ENCODE measurements around the gene NRTN. TPM values are rescaled to one million over a fixed set of nuclear protein-coding genes. Genes with fewer than 3 reads are reported as not detected.
"Not testable (repeated sequence)": the region's sequence is repeated elsewhere in the genome, so short reads cannot be mapped to it uniquely, and the experiment has no call there.

Gene NRTN
- total RNA-seq, 4 donors from 2014 or later, result 1.1 to 3.8 (median 1.4) TPM

DNA sequence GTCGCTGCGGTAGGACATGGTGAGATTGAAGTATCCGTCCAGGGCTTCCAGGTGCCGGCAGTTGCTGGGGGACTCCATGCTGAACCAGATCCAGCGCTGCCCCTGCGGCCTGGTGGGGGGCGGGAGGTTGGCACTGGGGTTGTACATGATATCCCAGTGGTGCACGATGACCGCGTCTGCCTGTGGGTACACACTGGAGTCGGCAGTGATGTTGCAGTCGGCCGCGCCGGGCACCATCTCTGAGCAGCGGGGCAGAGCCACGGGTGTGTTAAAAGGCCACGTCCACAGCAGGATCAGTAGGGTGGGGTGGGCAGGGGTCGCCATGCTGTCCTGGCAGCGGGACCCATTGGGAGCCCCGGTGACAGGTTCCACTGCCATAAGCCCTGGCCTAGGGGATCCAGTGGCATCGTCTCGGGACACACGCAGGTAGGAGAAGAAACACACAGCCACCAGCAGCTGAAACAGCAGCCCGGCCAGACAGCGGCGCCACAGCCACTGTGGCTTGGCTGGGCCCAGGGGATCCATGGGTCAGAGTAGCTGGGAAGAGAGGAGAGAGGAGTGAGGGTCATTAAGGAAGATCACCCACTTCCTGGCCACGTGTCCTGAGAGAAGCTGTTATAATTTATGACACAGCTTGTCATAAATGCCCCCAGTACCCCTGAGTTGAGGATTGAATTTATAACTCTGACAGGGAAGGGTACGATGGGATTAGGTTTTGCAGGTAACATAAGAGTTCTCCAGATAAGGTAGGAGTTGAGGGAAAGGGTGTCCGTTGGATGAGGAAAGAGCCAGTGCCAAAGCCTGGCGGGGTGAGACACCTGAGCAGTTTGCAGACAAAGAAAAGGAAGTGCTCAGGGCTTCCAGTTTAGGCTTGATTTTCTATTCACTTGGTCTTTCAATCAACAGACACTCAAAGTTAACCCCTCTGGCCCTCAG lies 62.6 kb downstream of the NRTN start:
- no peak for TF ChIP-seq POLR2A (IDR thresholded peaks at IDR 0.05)
- TF ChIP-seq, protein P1, sequence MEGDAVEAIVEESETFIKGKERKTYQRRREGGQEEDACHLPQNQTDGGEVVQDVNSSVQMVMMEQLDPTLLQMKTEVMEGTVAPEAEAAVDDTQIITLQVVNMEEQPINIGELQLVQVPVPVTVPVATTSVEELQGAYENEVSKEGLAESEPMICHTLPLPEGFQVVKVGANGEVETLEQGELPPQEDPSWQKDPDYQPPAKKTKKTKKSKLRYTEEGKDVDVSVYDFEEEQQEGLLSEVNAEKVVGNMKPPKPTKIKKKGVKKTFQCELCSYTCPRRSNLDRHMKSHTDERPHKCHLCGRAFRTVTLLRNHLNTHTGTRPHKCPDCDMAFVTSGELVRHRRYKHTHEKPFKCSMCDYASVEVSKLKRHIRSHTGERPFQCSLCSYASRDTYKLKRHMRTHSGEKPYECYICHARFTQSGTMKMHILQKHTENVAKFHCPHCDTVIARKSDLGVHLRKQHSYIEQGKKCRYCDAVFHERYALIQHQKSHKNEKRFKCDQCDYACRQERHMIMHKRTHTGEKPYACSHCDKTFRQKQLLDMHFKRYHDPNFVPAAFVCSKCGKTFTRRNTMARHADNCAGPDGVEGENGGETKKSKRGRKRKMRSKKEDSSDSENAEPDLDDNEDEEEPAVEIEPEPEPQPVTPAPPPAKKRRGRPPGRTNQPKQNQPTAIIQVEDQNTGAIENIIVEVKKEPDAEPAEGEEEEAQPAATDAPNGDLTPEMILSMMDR (IDR thresholded peaks at IDR 0.05), result no peak
- Histone ChIP-seq H3K9me3 (no peaks in the 10 kb centered on the region), H3K27ac (peak overlapping the region in 1 of 4 donors; percentile 17), H3K36me3 (no peaks in the 10 kb centered on the region), H3K4me1 (peaks cover 0 to 3% (median 0%) of the 10 kb centered on the region in 3 donors), H3K4me3 (no peak overlapping the region), H3K27me3 (peaks cover 0 to 22% (median 0%) of the 10 kb centered on the region in 4 donors)
- WGBS, 2 donors, result 51 to 59% methylated on average over 5 to 9 of the region's 31 CpGs
- intact Hi-C loops (cut with DNase I), result no loop called here
- DNase-seq, result no peak

DNA sequence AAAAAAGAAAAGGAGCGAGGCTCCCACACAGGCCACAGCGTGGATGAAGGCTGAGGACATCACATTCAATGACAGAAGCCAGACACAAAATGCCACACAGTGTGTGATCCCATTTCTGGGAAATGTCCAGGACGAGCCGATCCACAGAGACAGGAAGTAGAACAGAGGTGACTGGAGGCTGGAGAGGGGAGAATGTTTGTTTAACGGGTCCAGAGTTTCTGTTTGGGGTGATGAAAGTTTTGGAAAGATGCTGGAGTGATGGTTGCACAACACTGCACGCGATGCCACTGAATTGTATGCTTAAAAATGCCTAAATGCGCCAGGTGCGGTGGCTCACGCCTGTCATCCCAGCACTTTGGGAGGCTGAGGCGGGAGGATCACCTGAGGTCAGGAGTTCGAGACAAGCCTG lies 66.1 kb downstream of the NRTN start:
- no peak for DNase-seq
- H3K36me3 ChIP-seq, result no peaks in the 10 kb centered on the region
- H3K27me3 ChIP-seq, result no peaks in the 10 kb centered on the region
- H3K4me1 ChIP-seq, result peaks cover 0 to 7% (median 4%) of the 10 kb centered on the region in 3 donors
- intact Hi-C loops (cut with DNase I), result no loop called here
- H3K27ac ChIP-seq, result peak overlapping the region in 1 of 4 donors; percentile 38
- no peak for TF ChIP-seq POLR2A (IDR thresholded peaks at IDR 0.05)
- TF ChIP-seq, protein P1 (IDR thresholded peaks at IDR 0.05), result no peak
- no peaks in the 10 kb centered on the region for H3K9me3 ChIP-seq
- no peak overlapping the region for H3K4me3 ChIP-seq
- WGBS, 2 donors, result 70 to 81% methylated on average over 12 of the region's 12 CpGs

DNA sequence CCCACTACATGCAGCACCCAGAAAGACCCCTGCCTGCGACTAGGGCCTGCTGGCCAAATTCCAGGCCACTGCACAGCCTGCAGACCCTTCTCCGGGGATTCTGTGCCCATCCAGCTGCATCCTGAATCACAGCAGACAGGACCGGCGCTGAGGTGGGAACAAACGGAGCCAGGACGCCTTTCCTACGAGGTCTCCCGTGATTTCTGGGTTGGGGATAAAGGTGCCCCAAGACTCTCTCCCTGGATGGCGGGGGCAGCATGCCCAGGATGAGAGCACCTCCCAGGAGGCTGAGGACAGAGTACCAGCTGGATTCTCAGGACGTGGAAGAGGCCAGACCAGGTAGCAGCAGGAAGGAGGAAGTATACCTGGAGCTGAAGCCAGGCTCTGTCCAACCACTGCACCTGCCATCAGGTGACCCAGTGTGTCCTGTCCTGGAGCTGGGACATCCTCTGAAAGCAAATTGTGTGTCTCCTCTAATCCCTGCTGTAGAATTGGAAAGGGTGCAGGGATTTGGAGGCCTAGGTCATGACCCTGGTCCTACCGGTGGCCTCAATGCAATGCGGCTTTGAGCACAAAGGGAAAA lies 68.8 kb downstream of the NRTN start:
- DNase-seq, result no peak
- peak overlapping the region in 1 of 4 donors; percentile 33 for H3K27ac ChIP-seq
- no peak for TF ChIP-seq POLR2A (IDR thresholded peaks at IDR 0.05)
- TF ChIP-seq, protein P1 (IDR thresholded peaks at IDR 0.05), result no peak
- WGBS, 2 donors, result 73 to 87% methylated on average over 3 of the region's 12 CpGs
- H3K36me3 ChIP-seq, result no peaks in the 10 kb centered on the region
- H3K27me3 ChIP-seq, result peaks cover 0 to 24% (median 0%) of the 10 kb centered on the region in 4 donors
- H3K9me3 ChIP-seq, result no peaks in the 10 kb centered on the region
- intact Hi-C loops (cut with DNase I), result no loop called here
- H3K4me1 ChIP-seq, result peaks cover 0 to 7% (median 4%) of the 10 kb centered on the region in 3 donors
- no peak overlapping the region for H3K4me3 ChIP-seq

DNA sequence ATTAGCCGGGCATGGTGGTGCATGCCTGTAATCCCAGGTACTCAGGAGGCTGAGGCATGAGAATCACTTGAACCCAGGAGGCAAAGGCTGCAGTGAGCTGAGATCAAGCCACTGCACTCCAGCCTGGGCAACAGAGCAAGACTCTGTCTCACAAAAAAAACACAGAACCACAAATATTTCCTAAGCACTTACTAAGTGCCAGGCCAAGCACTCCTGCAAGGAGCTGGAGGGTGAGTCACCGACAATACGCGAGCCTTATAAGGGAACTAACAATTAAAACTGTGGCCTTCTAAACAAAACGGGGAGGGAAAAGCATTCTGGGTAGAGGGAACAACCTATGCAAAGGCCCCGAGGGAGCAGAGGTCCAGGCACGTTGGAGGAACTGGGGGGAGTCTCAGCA lies 69.6 kb downstream of the NRTN start:
- DNase-seq; intact Hi-C loops (cut with DNase I); H3K4me3 ChIP-seq; H3K36me3 ChIP-seq; H3K9me3 ChIP-seq: not testable (repeated sequence)
- H3K4me1 ChIP-seq, result peaks cover 0 to 10% (median 4%) of the 10 kb centered on the region in 3 donors
- 41 to 68% methylated on average over 7 of the region's 7 CpGs for WGBS, 2 donors
- H3K27ac ChIP-seq, result peak overlapping the region; percentile 9 to 65 (median 32)
- peaks cover 0 to 32% (median 0%) of the 10 kb centered on the region in 4 donors for H3K27me3 ChIP-seq

DNA sequence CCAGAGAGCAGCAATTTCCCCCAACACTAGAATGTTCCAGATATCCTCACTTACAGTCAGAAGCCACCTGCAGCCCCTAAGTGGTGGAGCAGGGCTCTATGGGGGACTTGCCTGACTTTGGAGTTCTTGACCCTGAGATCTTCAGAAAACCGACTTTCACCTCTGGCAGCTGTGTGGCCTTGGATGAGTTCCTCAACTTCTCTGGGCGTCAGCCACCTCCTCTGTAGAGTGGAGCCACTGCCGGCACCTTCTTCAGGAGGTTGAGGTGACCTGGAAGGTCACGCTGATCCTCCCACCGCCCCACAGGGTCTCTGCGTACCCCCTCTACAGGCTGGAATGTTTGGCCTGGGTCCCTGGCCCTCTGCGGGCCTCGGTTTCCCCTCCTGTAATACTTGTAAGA lies 72.6 kb downstream of the NRTN start:
- intact Hi-C loops (cut with DNase I), result no loop called here
- H3K27ac ChIP-seq, result no peak overlapping the region
- no peaks in the 10 kb centered on the region for H3K9me3 ChIP-seq
- H3K4me3 ChIP-seq, result no peak overlapping the region
- no peak for DNase-seq
- WGBS, 2 donors, result 60 to 71% methylated on average over 1 to 6 of the region's 8 CpGs
- H3K27me3 ChIP-seq, result peaks cover 0 to 57% (median 0%) of the 10 kb centered on the region in 4 donors
- peaks cover 8 to 31% (median 10%) of the 10 kb centered on the region in 3 donors for H3K4me1 ChIP-seq
- H3K36me3 ChIP-seq, result no peaks in the 10 kb centered on the region
- no peak for TF ChIP-seq POLR2A (IDR thresholded peaks at IDR 0.05)
- TF ChIP-seq, protein P1 (IDR thresholded peaks at IDR 0.05), result no peak

All from esophagus squamous epithelium (tissue), 5 donors.